ENCODE data around the gene SLC16A3. TPM values are rescaled to one million over a fixed set of nuclear protein-coding genes. Genes with fewer than 3 reads are reported as not detected.

Gene SLC16A3
- total RNA-seq, 6 experiments from 2014 or later = 4.1 to 34.0 (median 7.3) TPM

DNA sequence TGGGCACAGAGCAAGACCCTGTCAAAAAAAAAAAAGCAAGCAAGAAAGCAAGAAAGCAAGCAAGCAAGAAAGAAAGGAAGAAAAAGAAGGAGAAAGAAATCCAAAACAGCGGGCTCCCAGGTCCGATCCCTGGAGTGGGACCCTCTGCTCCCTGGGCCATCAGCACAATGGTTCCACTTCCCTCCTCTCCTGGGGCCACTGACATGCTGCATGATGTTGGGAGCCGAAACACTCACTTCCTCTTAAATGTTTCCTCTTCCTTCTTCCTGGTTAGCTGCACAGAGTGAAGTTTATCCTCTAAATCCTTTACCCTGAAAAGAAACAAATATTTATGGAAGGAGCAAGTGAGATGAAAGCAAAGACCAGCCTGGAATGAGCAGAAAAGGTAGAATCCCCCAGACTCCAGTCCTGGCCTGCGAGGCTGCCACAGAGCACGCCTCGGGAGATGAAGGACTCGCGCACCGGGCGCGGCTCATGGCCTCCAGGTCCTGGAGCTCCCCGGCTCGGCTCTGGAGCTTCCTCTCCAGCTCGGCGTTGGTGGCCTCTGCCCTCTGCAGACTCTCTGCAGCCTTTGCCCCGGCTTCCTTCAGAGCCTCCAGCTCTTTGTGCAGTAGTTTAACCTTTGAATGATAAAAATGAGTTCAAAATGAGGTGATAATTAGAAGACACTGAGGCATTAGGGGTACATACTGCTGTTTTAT is 35.2 kb upstream of the SLC16A3 start:
- Histone ChIP-seq H3K36me3 (no peaks in the 10 kb centered on the region), H3K9me3 (no peaks in the 10 kb centered on the region), H3K4me3 (peak overlapping the region in 2 of 3 donors; percentile 9 to 13), H3K27me3 (no peaks in the 10 kb centered on the region), H3K4me1 (peaks cover 0 to 3% (median 0%) of the 10 kb centered on the region in 4 donors), H3K27ac (peak overlapping the region in 1 of 3 donors; percentile 13)
- WGBS (ENCODE audit: insufficient coverage, low coverage, low lambda C conversion rate, missing lambda C conversion rate) = 54% methylated on average over 6 of the region's 16 CpGs
- intact Hi-C loops (cut with DNase I) = loop anchor here in 1 of 2 donors (10.0 kb wide), 1 partner anchor 249 kb away; the partner anchor contains the start of gene MYADML2
- TF ChIP-seq, protein P1, sequence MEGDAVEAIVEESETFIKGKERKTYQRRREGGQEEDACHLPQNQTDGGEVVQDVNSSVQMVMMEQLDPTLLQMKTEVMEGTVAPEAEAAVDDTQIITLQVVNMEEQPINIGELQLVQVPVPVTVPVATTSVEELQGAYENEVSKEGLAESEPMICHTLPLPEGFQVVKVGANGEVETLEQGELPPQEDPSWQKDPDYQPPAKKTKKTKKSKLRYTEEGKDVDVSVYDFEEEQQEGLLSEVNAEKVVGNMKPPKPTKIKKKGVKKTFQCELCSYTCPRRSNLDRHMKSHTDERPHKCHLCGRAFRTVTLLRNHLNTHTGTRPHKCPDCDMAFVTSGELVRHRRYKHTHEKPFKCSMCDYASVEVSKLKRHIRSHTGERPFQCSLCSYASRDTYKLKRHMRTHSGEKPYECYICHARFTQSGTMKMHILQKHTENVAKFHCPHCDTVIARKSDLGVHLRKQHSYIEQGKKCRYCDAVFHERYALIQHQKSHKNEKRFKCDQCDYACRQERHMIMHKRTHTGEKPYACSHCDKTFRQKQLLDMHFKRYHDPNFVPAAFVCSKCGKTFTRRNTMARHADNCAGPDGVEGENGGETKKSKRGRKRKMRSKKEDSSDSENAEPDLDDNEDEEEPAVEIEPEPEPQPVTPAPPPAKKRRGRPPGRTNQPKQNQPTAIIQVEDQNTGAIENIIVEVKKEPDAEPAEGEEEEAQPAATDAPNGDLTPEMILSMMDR (IDR thresholded peaks at IDR 0.05) = no peak
- no peak for TF ChIP-seq POLR2A (IDR thresholded peaks at IDR 0.05)
- DNase-seq = no peak
- peak; percentile 58 to 79 (median 72) for ATAC-seq

DNA sequence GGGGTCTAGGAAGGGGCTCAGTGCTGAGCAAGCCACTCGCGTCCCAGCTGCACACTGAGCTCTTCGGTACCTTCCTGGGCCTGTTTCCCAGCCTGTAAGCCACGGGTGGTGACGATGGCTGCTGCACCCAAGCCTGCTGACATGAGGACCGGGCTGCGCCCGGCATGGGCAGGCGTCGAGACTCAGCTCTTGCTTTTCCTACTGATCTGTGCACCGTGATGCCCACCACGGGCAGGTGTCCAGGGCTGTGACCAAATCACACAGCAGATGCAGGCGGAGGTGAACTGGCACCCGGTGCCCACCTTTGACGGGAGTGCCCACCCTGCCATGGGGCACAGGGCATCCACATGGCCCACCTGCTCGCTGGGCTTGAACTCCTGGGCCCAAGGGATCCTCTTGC is 34.1 kb upstream of the SLC16A3 start:
- H3K27me3 ChIP-seq = no peaks in the 10 kb centered on the region
- no peak for DNase-seq
- TF ChIP-seq, protein P1 (IDR thresholded peaks at IDR 0.05) = no peak
- TF ChIP-seq POLR2A (IDR thresholded peaks at IDR 0.05) = no peak
- intact Hi-C loops (cut with DNase I) = loop anchor here in 1 of 2 donors (10.0 kb wide), 1 partner anchor 250 kb away; the partner anchor contains the start of gene MYADML2
- H3K4me1 ChIP-seq = no peaks in the 10 kb centered on the region
- H3K27ac ChIP-seq = no peak overlapping the region
- no peaks in the 10 kb centered on the region for H3K36me3 ChIP-seq
- H3K9me3 ChIP-seq = no peaks in the 10 kb centered on the region
- WGBS (ENCODE audit: insufficient coverage, low coverage, low lambda C conversion rate, missing lambda C conversion rate) = 100% methylated on average over 7 of the region's 16 CpGs
- no peak overlapping the region for H3K4me3 ChIP-seq
- no peak for ATAC-seq

DNA sequence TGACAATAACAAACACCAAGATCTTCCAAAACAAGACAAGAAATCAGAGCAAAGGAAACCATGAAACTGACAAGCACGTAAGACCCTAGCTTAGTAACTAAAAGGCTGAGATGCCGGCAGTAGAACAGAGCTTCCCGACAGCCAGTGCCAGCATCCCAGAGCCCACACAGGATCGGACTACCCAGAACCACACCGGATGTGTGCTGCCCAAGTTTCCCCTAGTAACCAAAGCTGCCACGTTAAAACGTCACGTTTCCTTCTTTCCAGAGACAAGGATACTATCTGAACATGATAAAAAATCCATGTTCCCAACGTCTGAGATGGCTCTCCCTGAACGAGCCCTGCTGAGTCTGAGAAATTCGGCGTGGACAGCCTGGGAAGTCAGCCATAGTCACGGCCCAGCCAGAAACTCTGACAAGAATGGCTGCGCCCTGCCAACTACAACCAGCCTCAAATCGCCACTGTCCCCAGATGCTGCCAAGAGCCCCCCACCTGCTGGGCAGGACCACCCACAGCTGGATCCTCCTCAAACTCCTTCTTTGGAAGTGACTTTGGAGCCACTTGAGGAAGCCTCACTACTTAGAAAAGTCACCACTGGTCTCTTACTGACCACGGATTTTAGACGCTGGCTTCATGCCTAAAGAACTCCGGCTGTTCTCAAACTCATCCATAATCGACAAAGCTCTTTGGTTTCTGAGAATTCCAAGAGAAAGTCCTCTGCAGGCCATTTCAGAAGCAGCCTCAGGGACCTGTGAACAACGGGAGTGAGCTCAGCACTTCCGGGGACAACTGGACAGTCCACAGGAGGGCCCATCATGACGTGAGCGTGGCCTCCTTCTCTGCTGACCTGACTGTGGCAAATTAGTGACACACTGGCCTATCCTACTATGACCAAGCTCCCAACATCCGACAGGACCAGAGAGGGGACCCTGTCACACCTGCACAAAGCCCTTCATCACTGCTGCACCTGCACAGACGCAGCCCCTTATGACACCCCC is 32.9 kb upstream of the SLC16A3 start:
- H3K9me3 ChIP-seq = no peaks in the 10 kb centered on the region
- no peak for DNase-seq
- WGBS (ENCODE audit: insufficient coverage, low coverage, low lambda C conversion rate, missing lambda C conversion rate) = 75% methylated on average over 16 of the region's 25 CpGs
- ATAC-seq = no peak
- H3K4me3 ChIP-seq = no peak overlapping the region
- no peak for TF ChIP-seq POLR2A (IDR thresholded peaks at IDR 0.05)
- TF ChIP-seq, protein P1 (IDR thresholded peaks at IDR 0.05) = no peak
- intact Hi-C loops (cut with DNase I) = loop anchor here in 1 of 2 donors (10.0 kb wide), 1 partner anchor 251 kb away; the partner anchor contains the start of gene MYADML2
- no peak overlapping the region for H3K27ac ChIP-seq
- no peaks in the 10 kb centered on the region for H3K4me1 ChIP-seq
- no peaks in the 10 kb centered on the region for H3K36me3 ChIP-seq
- no peaks in the 10 kb centered on the region for H3K27me3 ChIP-seq

DNA sequence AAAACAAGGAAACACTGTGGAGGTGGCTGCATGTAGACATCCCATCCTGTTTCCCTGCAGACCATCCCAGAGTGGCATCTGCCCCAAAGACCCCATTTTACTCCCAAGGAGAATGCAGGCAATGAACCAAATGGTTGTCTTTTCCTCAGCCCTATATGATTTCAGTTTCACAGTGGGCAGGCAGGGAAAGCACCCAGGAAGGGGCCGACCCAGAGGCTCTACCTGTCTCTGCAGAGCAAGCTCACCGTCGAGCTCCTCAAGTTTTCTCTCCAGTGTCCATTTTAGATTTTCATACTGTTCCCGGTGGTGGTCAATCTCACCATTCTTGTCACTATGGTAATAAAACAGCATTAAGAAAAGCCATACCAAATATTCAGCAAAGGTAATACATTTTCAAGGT is 30.8 kb upstream of the SLC16A3 start:
- Histone ChIP-seq H3K27ac (no peak overlapping the region), H3K4me1 (no peaks in the 10 kb centered on the region), H3K36me3 (no peaks in the 10 kb centered on the region), H3K27me3 (no peaks in the 10 kb centered on the region), H3K4me3 (no peak overlapping the region), H3K9me3 (no peaks in the 10 kb centered on the region)
- WGBS (ENCODE audit: insufficient coverage, low coverage, low lambda C conversion rate, missing lambda C conversion rate) = 76% methylated on average over 4 of the region's 4 CpGs
- no peak for ATAC-seq
- TF ChIP-seq, protein P1 (IDR thresholded peaks at IDR 0.05) = no peak
- TF ChIP-seq POLR2A (IDR thresholded peaks at IDR 0.05) = no peak
- DNase-seq = no peak
- intact Hi-C loops (cut with DNase I) = loop anchor here in 1 of 2 donors (10.0 kb wide), 1 partner anchor 253 kb away; the partner anchor contains the start of gene MYADML2
